ENCODE measurements around the gene CDH12.
A peak's percentile ranks its signal among the peaks of the same experiment; 100 is the strongest.

The CDH12 gene

GRCh38 chr5:22554475-22554874, 298.7 kb downstream of the CDH12 start:
- no peak for DNase-seq
- 0 out of 2 replicates have a peak, but pooled peaks cover 2% of the 10 kb centered on the region for H3K4me1 ChIP-seq
- no peaks in the 10 kb centered on the region for H3K9me3 ChIP-seq
- H3K36me3 ChIP-seq: no peaks in the 10 kb centered on the region
- no peak for TF ChIP-seq CTCF (IDR thresholded peaks at IDR 0.05; ENCODE audit: low read depth, low read length)
- H3K4me3 ChIP-seq (ENCODE audit: low read depth, low read length): no peak overlapping the region
- H3K27me3 ChIP-seq: no peaks in the 10 kb centered on the region

- H3K9me3 ChIP-seq: no peaks in the 10 kb centered on the region
- no peak overlapping the region for H3K4me3 ChIP-seq (ENCODE audit: low read depth, low read length)
- no peaks in the 10 kb centered on the region for H3K4me1 ChIP-seq
- no peak for DNase-seq
- no peaks in the 10 kb centered on the region for H3K36me3 ChIP-seq
- no peak for TF ChIP-seq CTCF (IDR thresholded peaks at IDR 0.05; ENCODE audit: low read depth, low read length)
- H3K27me3 ChIP-seq: no peaks in the 10 kb centered on the region
Measured at GRCh38 chr5:22549876-22550671, 303.1 kb downstream of the CDH12 start.

- DNase-seq: no peak
- Histone ChIP-seq H3K4me1 (peaks cover 8% of the 10 kb centered on the region; the same call in 1 of the 2 replicates), H3K9me3 (no peaks in the 10 kb centered on the region), H3K36me3 (no peaks in the 10 kb centered on the region), H3K4me3 (ENCODE audit: low read depth, low read length) (no peak overlapping the region), H3K27me3 (no peaks in the 10 kb centered on the region)
- no peak for TF ChIP-seq CTCF (IDR thresholded peaks at IDR 0.05; ENCODE audit: low read depth, low read length)
Measured at GRCh38 chr5:22542340-22542739, 310.8 kb downstream of the CDH12 start.

- Histone ChIP-seq H3K36me3 (no peaks in the 10 kb centered on the region), H3K4me3 (ENCODE audit: low read depth, low read length) (no peak overlapping the region), H3K9me3 (no peaks in the 10 kb centered on the region), H3K27me3 (no peaks in the 10 kb centered on the region), H3K4me1 (peaks cover 8% of the 10 kb centered on the region; the same call in 1 of the 2 replicates)
- no peak for TF ChIP-seq CTCF (IDR thresholded peaks at IDR 0.05; ENCODE audit: low read depth, low read length)
- DNase-seq: peak; percentile 62
Measured at GRCh38 chr5:22541037-22541436, 312.1 kb downstream of the CDH12 start.

- H3K9me3 ChIP-seq: no peaks in the 10 kb centered on the region
- no peaks in the 10 kb centered on the region for H3K36me3 ChIP-seq
- H3K27me3 ChIP-seq: no peaks in the 10 kb centered on the region
- H3K4me3 ChIP-seq (ENCODE audit: low read depth, low read length): no peak overlapping the region
- TF ChIP-seq CTCF (IDR thresholded peaks at IDR 0.05; ENCODE audit: low read depth, low read length): no peak
- DNase-seq: no peak
- peaks cover 8% of the 10 kb centered on the region; the same call in 1 of the 2 replicates for H3K4me1 ChIP-seq
Measured at GRCh38 chr5:22539762-22540161, 313.4 kb downstream of the CDH12 start.

GRCh38 chr5:22531986-22532385, 321.2 kb downstream of the CDH12 start:
- Histone ChIP-seq H3K4me3 (ENCODE audit: low read depth, low read length) (no peak overlapping the region), H3K27me3 (no peaks in the 10 kb centered on the region), H3K4me1 (no peaks in the 10 kb centered on the region), H3K9me3 (no peaks in the 10 kb centered on the region), H3K36me3 (no peaks in the 10 kb centered on the region)
- TF ChIP-seq CTCF (IDR thresholded peaks at IDR 0.05; ENCODE audit: low read depth, low read length): no peak
- DNase-seq: no peak

Measured in BE2C (cell line).